Inflammatory macrophage (primary cell): ENCODE results near the gene DPM3.

Experiments
- DNase-seq, 2 donors: peaks; one replicate each; pipeline ENCODE4 v3.0.0-alpha.2; 2020 to 2022

DPM3 gene

GRCh38 chr1:155155996-155156643 is 15.8 kb upstream of the DPM3 start:
- DNase-seq, result peak; percentile 51 to 56

GRCh38 chr1:155145491-155145890 is 5.2 kb upstream of the DPM3 start:
- DNase-seq, result no peak

GRCh38 chr1:155141749-155142148 is 1.4 kb upstream of the DPM3 start:
- peak; percentile 66 to 77 for DNase-seq

GRCh38 chr1:155140630-155140953 is 261 bp upstream of the DPM3 start:
- DNase-seq, result no peak

GRCh38 chr1:155137154-155137949 is 3.0 kb downstream of the DPM3 start:
- no peak for DNase-seq

GRCh38 chr1:155136748-155137147 is 3.6 kb downstream of the DPM3 start:
- no peak for DNase-seq

- DNase-seq, result peak; percentile 96 to 97
Observed at GRCh38 chr1:155135415-155136028, 4.8 kb downstream of the DPM3 start, which contains the start of gene SLC50A1. SLC50A1 (plus strand) TSS chr1:155135852; CDS start chr1:155135912, 60 bp downstream.

- DNase-seq, result peak; percentile 93 to 96
Observed at GRCh38 chr1:155134880-155135414, 5.4 kb downstream of the DPM3 start.

- DNase-seq, result no peak
Observed at GRCh38 chr1:155134322-155134721, 6.0 kb downstream of the DPM3 start.

- DNase-seq, result no peak
Observed at GRCh38 chr1:155133799-155134281, 6.5 kb downstream of the DPM3 start.

- no peak for DNase-seq
Observed at GRCh38 chr1:155131856-155132255, 8.5 kb downstream of the DPM3 start.

GRCh38 chr1:155131285-155131684 is 9.0 kb downstream of the DPM3 start:
- no peak for DNase-seq

- DNase-seq, result no peak
Observed at GRCh38 chr1:155130272-155131006, 9.9 kb downstream of the DPM3 start.

GRCh38 chr1:155128755-155129473 is 11.4 kb downstream of the DPM3 start:
- no peak for DNase-seq

GRCh38 chr1:155127967-155128754 is 12.2 kb downstream of the DPM3 start:
- no peak for DNase-seq

- DNase-seq, result no peak
Observed at GRCh38 chr1:155127105-155127966, 13.0 kb downstream of the DPM3 start, which contains the start of gene EFNA1. EFNA1 (plus strand) TSS chr1:155127876; CDS start chr1:155127978, 102 bp downstream.

- DNase-seq, result peak in 1 of 2 donors; percentile 10
Observed at GRCh38 chr1:155126556-155127104, 13.7 kb downstream of the DPM3 start.

- no peak for DNase-seq
Observed at GRCh38 chr1:155125946-155126555, 14.3 kb downstream of the DPM3 start.

GRCh38 chr1:155125511-155125945 is 14.8 kb downstream of the DPM3 start:
- DNase-seq, result no peak
